ENCODE results near the gene MRPL52. TPM values are rescaled to one million over a fixed set of nuclear protein-coding genes. Genes with fewer than 3 reads are reported as not detected.

Gene MRPL52
- total and polyA plus RNA-seq, 2 of the 13 experiments (the other 11 are each of a cell fraction or from before 2014, with no cell fraction given), result 118 to 329 TPM

DNA sequence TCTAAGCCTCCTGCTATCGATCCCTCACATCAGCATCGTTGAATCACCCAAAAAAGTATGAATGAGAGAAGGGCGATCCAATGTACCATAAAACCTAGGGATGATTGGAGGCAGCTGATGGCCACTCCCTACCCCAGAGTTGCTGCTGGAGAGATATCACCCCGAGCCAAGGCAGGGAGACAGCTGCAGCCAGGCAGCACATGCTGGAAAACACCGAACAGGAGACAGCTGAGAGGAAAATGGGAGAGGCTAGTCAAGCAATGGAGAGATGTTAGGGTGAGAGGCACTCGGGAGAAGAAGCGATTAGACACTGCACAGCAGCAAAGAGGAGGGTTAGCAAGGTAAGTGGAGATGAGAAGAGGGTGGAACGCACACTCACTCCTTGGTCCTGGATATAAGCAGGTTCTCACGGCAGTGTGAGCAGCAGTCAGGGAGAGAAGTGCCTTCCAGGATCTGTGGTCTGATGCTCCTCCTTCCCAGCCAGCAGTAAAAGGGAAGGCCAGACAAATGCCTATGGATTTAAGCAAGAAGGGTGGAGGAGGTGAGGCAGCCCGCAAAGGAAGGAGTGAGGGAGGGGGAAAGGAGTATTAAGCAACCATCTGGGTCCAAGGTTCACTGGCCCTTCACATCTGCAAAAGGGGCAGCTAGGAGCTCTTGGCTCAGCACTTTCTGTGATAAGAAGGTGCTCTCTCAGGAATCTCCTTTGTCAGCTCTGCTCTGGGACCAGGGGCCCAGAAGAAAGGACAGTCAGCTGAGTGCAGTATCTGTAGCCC is 14.6 kb upstream of the MRPL52 start, which contains the start of gene SLC7A7 (continued):
- TF ChIP-seq USF2 (IDR thresholded peaks at IDR 0.05; ENCODE audit: low read depth, low read length) (no peak), USF2 (CRISPR knock-in tag; IDR thresholded peaks at IDR 0.05; ENCODE audit: borderline replicate concordance) (no peak), ZBTB21 (CRISPR knock-in tag; IDR thresholded peaks at IDR 0.05) (no peak), GRHL1 (CRISPR knock-in tag; conservative IDR thresholded peaks at IDR 0.05) (no peak), TCF7L2 (IDR thresholded peaks at IDR 0.05; ENCODE audit: low read depth, low read length) (no peak), GLI4 (CRISPR knock-in tag; IDR thresholded peaks at IDR 0.05; ENCODE audit: borderline replicate concordance) (no peak), SP5 (CRISPR knock-in tag; IDR thresholded peaks at IDR 0.05; ENCODE audit: borderline replicate concordance, low read depth) (0 out of 2 replicates have a peak, but pooled peaks have one; percentile 18), SAFB2 (CRISPR knock-in tag; IDR thresholded peaks at IDR 0.05; ENCODE audit: borderline replicate concordance, low read depth) (no peak), ZNF850 (CRISPR knock-in tag; conservative IDR thresholded peaks at IDR 0.05) (no peak), PITX1 (CRISPR knock-in tag; IDR thresholded peaks at IDR 0.05) (no peak; the same call in 1 of the 2 replicates), CREBL2 (CRISPR knock-in tag; IDR thresholded peaks at IDR 0.05; ENCODE audit: borderline replicate concordance) (no peak), ZNF761 (CRISPR knock-in tag; conservative IDR thresholded peaks at IDR 0.05) (no peak), REXO4 (CRISPR knock-in tag; IDR thresholded peaks at IDR 0.05; ENCODE audit: borderline replicate concordance) (no peak), ZNF776 (CRISPR knock-in tag; IDR thresholded peaks at IDR 0.05) (0 out of 2 replicates have a peak, but pooled peaks have one; percentile 43), KLF13 (CRISPR knock-in tag; IDR thresholded peaks at IDR 0.05) (no peak)
- TF ChIP-seq, protein P1, sequence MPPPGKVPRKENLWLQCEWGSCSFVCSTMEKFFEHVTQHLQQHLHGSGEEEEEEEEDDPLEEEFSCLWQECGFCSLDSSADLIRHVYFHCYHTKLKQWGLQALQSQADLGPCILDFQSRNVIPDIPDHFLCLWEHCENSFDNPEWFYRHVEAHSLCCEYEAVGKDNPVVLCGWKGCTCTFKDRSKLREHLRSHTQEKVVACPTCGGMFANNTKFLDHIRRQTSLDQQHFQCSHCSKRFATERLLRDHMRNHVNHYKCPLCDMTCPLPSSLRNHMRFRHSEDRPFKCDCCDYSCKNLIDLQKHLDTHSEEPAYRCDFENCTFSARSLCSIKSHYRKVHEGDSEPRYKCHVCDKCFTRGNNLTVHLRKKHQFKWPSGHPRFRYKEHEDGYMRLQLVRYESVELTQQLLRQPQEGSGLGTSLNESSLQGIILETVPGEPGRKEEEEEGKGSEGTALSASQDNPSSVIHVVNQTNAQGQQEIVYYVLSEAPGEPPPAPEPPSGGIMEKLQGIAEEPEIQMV (CRISPR knock-in tag; IDR thresholded peaks at IDR 0.05; ENCODE audit: low read depth), result peak; percentile 51; the same call in 1 of the 2 replicates
- TF ChIP-seq, protein P2, sequence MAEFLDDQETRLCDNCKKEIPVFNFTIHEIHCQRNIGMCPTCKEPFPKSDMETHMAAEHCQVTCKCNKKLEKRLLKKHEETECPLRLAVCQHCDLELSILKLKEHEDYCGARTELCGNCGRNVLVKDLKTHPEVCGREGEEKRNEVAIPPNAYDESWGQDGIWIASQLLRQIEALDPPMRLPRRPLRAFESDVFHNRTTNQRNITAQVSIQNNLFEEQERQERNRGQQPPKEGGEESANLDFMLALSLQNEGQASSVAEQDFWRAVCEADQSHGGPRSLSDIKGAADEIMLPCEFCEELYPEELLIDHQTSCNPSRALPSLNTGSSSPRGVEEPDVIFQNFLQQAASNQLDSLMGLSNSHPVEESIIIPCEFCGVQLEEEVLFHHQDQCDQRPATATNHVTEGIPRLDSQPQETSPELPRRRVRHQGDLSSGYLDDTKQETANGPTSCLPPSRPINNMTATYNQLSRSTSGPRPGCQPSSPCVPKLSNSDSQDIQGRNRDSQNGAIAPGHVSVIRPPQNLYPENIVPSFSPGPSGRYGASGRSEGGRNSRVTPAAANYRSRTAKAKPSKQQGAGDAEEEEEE (CRISPR knock-in tag; IDR thresholded peaks at IDR 0.05; ENCODE audit: borderline replicate concordance), result no peak
- TF ChIP-seq, protein P3, sequence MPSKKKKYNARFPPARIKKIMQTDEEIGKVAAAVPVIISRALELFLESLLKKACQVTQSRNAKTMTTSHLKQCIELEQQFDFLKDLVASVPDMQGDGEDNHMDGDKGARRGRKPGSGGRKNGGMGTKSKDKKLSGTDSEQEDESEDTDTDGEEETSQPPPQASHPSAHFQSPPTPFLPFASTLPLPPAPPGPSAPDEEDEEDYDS (CRISPR knock-in tag; IDR thresholded peaks at IDR 0.05), result no peak
- TF ChIP-seq, protein P4, sequence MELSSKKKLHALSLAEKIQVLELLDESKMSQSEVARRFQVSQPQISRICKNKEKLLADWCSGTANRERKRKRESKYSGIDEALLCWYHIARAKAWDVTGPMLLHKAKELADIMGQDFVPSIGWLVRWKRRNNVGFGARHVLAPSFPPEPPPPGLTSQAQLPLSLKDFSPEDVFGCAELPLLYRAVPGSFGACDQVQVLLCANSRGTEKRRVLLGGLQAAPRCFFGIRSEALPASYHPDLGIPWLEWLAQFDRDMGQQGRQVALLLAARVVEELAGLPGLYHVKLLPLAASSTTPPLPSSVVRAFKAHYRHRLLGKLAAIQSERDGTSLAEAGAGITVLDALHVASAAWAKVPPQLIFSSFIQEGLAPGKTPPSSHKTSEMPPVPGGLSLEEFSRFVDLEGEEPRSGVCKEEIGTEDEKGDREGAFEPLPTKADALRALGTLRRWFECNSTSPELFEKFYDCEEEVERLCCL (CRISPR knock-in tag; IDR thresholded peaks at IDR 0.05; ENCODE audit: borderline replicate concordance), result no peak

Measured in HepG2 (cell line).